Caco-2 (cell line): ENCODE results near the gene ARID1A. TPM values are rescaled to one million over a fixed set of nuclear protein-coding genes. Genes with fewer than 3 reads are reported as not detected.

ENCODE experiments used
- BruUV-seq: library from RNA; stranded (reverse); fragments of 400-500 nt; replicated peaks from 2 replicates; lab custom pipeline; 2021; lab: Mats Ljungman, UMichigan
- CTCF ChIA-PET: fragments of 300-600 bp; sonication (Branson Sonifier 250); formaldehyde crosslinking; loops from one replicate; lab custom pipeline; 2022; ENCODE audit warnings: antibody characterized with exemption; lab: Charles Lee
- POLR2A ChIA-PET: fragments of 300-600 bp; sonication (Branson Sonifier 250); formaldehyde crosslinking; loops from one replicate; lab custom pipeline; 2022; ENCODE audit warnings: antibody characterized with exemption; lab: Charles Lee
- DNase-seq, 2 experiments: peaks; one replicate each; pipeline versions ENCODE4 v3.0.0 to v3.0.0-alpha.2; 2020 to 2022
- H3K27me3 ChIP-seq: replicated peaks from 2 replicates; pipeline ENCODE4 v1.6.0; 2011; ENCODE audit warnings: low read length; ENCODE audit not compliant: control insufficient read depth, insufficient read depth
- H3K36me3 ChIP-seq: 2 replicates; pipeline ENCODE4 v1.5.1; 2011; ENCODE audit warnings: low read length; ENCODE audit not compliant: control insufficient read depth, insufficient read depth
- H3K4me1 ChIP-seq: fragments of 250-450 bp; sonication (Bioruptor Pico); 2 replicates; pipeline ENCODE4 v1.5.1; 2020; ENCODE audit warnings: mild to moderate bottlenecking
- H3K4me3 ChIP-seq: 2 replicates; pipeline ENCODE4 v1.5.1; 2011; ENCODE audit warnings: low read depth, mild to moderate bottlenecking, control low read depth, low read length
- H3K9me3 ChIP-seq: fragments of 250-450 bp; sonication (Bioruptor Pico); 2 replicates; pipeline ENCODE4 v1.5.1; 2020; ENCODE audit warnings: mild to moderate bottlenecking, moderate library complexity
- H3K27ac Mint-ChIP-seq: one replicate; pipeline ENCODE4 v1.8.0; 2022; ENCODE audit warnings: mixed read lengths; ENCODE audit not compliant: unreplicated experiment
- H3K27me3 Mint-ChIP-seq: one replicate; pipeline ENCODE4 v1.8.0; 2022; ENCODE audit warnings: mixed read lengths; ENCODE audit not compliant: insufficient read depth, unreplicated experiment
- H3K36me3 Mint-ChIP-seq: one replicate; pipeline ENCODE4 v1.8.0; 2022; ENCODE audit warnings: mild to moderate bottlenecking, mixed read lengths; ENCODE audit not compliant: insufficient read depth, unreplicated experiment
- H3K4me1 Mint-ChIP-seq: one replicate; pipeline ENCODE4 v1.8.0; 2022; ENCODE audit warnings: low read depth, mixed read lengths; ENCODE audit not compliant: unreplicated experiment
- H3K4me3 Mint-ChIP-seq: one replicate; pipeline ENCODE4 v1.8.0; 2022; ENCODE audit warnings: mild to moderate bottlenecking, moderate library complexity, mixed read lengths; ENCODE audit not compliant: unreplicated experiment
- H3K9me3 Mint-ChIP-seq: one replicate; pipeline ENCODE4 v1.8.0; 2022; ENCODE audit warnings: mixed read lengths; ENCODE audit not compliant: unreplicated experiment
- intact Hi-C: fragments of 100-400 bp; cut with micrococcal nuclease; formaldehyde crosslinking; loops from one replicate; pipeline ENCODE4 v1.10.0; 2022; ENCODE audit not compliant: unreplicated experiment
- total RNA-seq: library from RNA; stranded (reverse); gene quantifications from 2 replicates; pipeline ENCODE4 v1.2.3, GENCODE V29; 2022
- TF ChIP-seq, protein P1 (sequence below), 2 experiments: fragments of 200-600 bp in 1 of 2; IDR thresholded peaks; 1 replicate in 1 of 2; 2 replicates in 1 of 2; pipeline versions ENCODE4 v1.5.1 to v1.8.0; 2011 to 2022; ENCODE audit warnings: antibody characterized with exemption in 1 of 2, control low read depth in 1 of 2, inconsistent platforms in 1 of 2, low read depth in 1 of 2, low read length in 1 of 2, mild to moderate bottlenecking in 1 of 2, moderate library complexity in 1 of 2; ENCODE audit not compliant: insufficient read depth in 1 of 2, severe bottlenecking in 1 of 2, unreplicated experiment in 1 of 2

The ARID1A gene
- total RNA-seq, 1 experiment from 2014 or later: 66.5 TPM

DNA sequence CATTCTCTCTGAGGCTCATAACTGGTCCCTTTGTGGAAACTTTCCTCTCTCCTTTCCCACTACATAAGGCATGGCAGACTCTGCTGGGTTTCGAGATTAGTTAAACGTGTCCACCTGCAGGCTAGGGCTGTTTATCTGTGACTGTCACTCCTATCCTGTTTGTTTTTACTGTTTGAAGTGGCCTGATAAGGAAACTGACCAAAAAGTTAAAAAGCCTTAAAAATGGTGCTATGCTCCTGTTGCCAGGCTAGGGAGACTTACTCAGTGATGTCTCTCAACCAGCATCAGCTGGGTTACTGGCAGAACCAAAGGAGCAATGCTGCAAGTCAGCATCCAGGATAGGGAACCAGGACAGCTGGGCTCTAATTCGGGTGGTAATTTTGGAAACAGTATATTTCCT, 95.8 kb downstream of the ARID1A start:
- Mint-ChIP-seq H3K27me3 (no peaks in the 10 kb centered on the region), H3K27ac (no peak overlapping the region), H3K36me3 (peaks cover 37% of the 10 kb centered on the region), H3K4me3 (no peak overlapping the region), H3K4me1 (peaks cover 9% of the 10 kb centered on the region), H3K9me3 (no peaks in the 10 kb centered on the region)
- POLR2A ChIA-PET: no interaction called here
- no peaks in the 10 kb centered on the region for H3K27me3 ChIP-seq
- H3K4me3 ChIP-seq: no peak overlapping the region
- no TSS peak for BruUV-seq
- peaks cover 7% of the 10 kb centered on the region for H3K4me1 ChIP-seq
- CTCF ChIA-PET: no interaction called here
- H3K9me3 ChIP-seq: no peaks in the 10 kb centered on the region
- TF ChIP-seq, protein P1, sequence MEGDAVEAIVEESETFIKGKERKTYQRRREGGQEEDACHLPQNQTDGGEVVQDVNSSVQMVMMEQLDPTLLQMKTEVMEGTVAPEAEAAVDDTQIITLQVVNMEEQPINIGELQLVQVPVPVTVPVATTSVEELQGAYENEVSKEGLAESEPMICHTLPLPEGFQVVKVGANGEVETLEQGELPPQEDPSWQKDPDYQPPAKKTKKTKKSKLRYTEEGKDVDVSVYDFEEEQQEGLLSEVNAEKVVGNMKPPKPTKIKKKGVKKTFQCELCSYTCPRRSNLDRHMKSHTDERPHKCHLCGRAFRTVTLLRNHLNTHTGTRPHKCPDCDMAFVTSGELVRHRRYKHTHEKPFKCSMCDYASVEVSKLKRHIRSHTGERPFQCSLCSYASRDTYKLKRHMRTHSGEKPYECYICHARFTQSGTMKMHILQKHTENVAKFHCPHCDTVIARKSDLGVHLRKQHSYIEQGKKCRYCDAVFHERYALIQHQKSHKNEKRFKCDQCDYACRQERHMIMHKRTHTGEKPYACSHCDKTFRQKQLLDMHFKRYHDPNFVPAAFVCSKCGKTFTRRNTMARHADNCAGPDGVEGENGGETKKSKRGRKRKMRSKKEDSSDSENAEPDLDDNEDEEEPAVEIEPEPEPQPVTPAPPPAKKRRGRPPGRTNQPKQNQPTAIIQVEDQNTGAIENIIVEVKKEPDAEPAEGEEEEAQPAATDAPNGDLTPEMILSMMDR (IDR thresholded peaks at IDR 0.05; ENCODE audit: insufficient read depth in 1 of 2, low read depth in 1 of 2, low read length in 1 of 2, severe bottlenecking in 1 of 2, unreplicated experiment in 1 of 2): no peak
- intact Hi-C loops: no loop called here
- H3K36me3 ChIP-seq: no peaks in the 10 kb centered on the region
- DNase-seq: no peak

DNA sequence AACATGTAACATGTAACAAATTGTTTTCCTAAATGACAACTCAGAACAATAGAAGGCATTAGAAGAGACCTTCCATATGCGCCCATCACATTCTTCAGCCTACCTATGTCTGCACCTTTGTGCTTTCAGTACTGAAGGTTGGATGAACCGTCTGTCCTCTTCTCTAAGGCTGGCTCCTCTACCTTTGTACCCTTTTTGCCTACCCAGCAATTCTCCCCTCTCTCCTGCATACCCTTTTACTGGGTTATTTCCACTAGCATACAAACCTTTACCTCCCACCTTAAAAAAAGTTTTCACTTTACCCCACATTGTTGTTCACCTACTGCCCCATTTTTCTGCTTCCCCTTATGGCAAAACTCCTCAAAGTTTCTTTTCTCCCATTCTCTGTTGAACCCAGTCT, 97.1 kb downstream of the ARID1A start:
- intact Hi-C loops: no loop called here
- ChIA-PET CTCF (no interaction called here), POLR2A (no interaction called here)
- Mint-ChIP-seq H3K4me3 (no peak overlapping the region), H3K27ac (no peak overlapping the region), H3K9me3 (no peaks in the 10 kb centered on the region), H3K4me1 (peaks cover 9% of the 10 kb centered on the region), H3K36me3 (peaks cover 24% of the 10 kb centered on the region), H3K27me3 (no peaks in the 10 kb centered on the region)
- no peaks in the 10 kb centered on the region for H3K9me3 ChIP-seq
- DNase-seq: no peak
- no peaks in the 10 kb centered on the region for H3K36me3 ChIP-seq
- TF ChIP-seq, protein P1 (IDR thresholded peaks at IDR 0.05; ENCODE audit: insufficient read depth in 1 of 2, low read depth in 1 of 2, low read length in 1 of 2, severe bottlenecking in 1 of 2, unreplicated experiment in 1 of 2): no peak
- no peaks in the 10 kb centered on the region for H3K4me1 ChIP-seq
- BruUV-seq: no TSS peak
- H3K4me3 ChIP-seq: no peak overlapping the region
- no peaks in the 10 kb centered on the region for H3K27me3 ChIP-seq

DNA sequence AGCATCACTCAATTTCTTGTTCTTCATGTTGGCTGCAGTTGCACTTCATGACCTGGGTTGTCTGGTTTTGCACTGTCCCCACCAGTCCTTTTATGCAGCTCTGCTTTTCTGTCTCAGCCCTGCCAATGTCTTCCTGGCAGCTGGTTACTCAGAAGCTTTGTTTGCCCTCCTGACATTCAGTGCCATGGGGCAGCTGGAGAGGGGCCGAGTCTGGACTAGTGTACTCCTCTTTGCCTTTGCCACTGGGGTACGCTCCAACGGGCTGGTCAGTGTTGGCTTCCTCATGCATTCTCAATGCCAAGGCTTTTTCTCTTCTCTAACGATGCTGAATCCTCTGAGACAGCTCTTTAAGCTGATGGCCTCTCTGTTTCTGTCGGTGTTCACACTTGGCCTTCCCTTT, 98.6 kb downstream of the ARID1A start:
- DNase-seq: no peak
- Histone ChIP-seq H3K9me3 (no peaks in the 10 kb centered on the region), H3K4me1 (no peaks in the 10 kb centered on the region), H3K36me3 (no peaks in the 10 kb centered on the region), H3K4me3 (no peak overlapping the region), H3K27me3 (no peaks in the 10 kb centered on the region)
- Mint-ChIP-seq H3K4me3 (no peak overlapping the region), H3K27me3 (no peaks in the 10 kb centered on the region), H3K36me3 (peaks cover 12% of the 10 kb centered on the region), H3K4me1 (peaks cover 9% of the 10 kb centered on the region), H3K9me3 (no peaks in the 10 kb centered on the region), H3K27ac (no peak overlapping the region)
- TF ChIP-seq, protein P1 (IDR thresholded peaks at IDR 0.05; ENCODE audit: insufficient read depth in 1 of 2, low read depth in 1 of 2, low read length in 1 of 2, severe bottlenecking in 1 of 2, unreplicated experiment in 1 of 2): no peak
- intact Hi-C loops: no loop called here
- POLR2A ChIA-PET: interaction anchor here (0.6 to 0.9 kb wide), 2 partner anchors 14 to 192 kb away, joined by 3 to 4 read pairs; no protein-coding TSS in a partner anchor
- CTCF ChIA-PET: no interaction called here
- no TSS peak for BruUV-seq
